Neural progenitor cell (in vitro differentiated cells): ENCODE measurements around the gene CEP55. TPM values are rescaled to one million over a fixed set of nuclear protein-coding genes. Genes with fewer than 3 reads are reported as not detected.

ENCODE experiments used
- DNase-seq: peaks from one replicate; pipeline ENCODE4 v3.0.0-alpha.2; 2016; ENCODE audit warnings: low spot score
- H2AFZ ChIP-seq: fragments of 200-600 bp; sonication (generic); replicated peaks from 2 replicates; pipeline ENCODE4 v1.6.1; 2016; ENCODE audit warnings: antibody characterized with exemption
- H3F3A ChIP-seq: fragments of 200-600 bp; sonication (generic); 2 replicates; pipeline ENCODE4 v1.6.1; 2016; ENCODE audit warnings: antibody characterized with exemption, low read depth
- H3K27ac ChIP-seq: fragments of 200-600 bp; sonication (generic); 2 replicates; pipeline ENCODE4 v1.5.1; 2016; ENCODE audit warnings: mild to moderate bottlenecking
- H3K27me3 ChIP-seq: fragments of 200-600 bp; sonication (generic); 2 replicates; pipeline ENCODE4 v1.6.1; 2016; ENCODE audit warnings: mild to moderate bottlenecking, moderate library complexity
- H3K36me3 ChIP-seq: fragments of 200-600 bp; sonication (generic); 2 replicates; pipeline ENCODE4 v1.5.1; 2016
- H3K4me1 ChIP-seq: fragments of 200-600 bp; sonication (generic); 2 replicates; pipeline ENCODE4 v1.6.1; 2016; ENCODE audit warnings: mixed run types
- H3K4me2 ChIP-seq: fragments of 200-600 bp; sonication (generic); 2 replicates; pipeline ENCODE4 v1.6.1; 2016
- H3K4me3 ChIP-seq: fragments of 200-600 bp; sonication (generic); 2 replicates; pipeline ENCODE4 v1.5.1; 2016
- H3K79me2 ChIP-seq: fragments of 200-600 bp; sonication (generic); 2 replicates; pipeline ENCODE4 v1.6.1; 2016; ENCODE audit warnings: low read depth
- H3K9ac ChIP-seq: fragments of 200-600 bp; sonication (generic); 2 replicates; pipeline ENCODE4 v1.6.1; 2016
- H3K9me3 ChIP-seq: fragments of 200-600 bp; sonication (generic); 2 replicates; pipeline ENCODE4 v1.5.1; 2016; ENCODE audit warnings: low read depth
- H4K20me1 ChIP-seq: fragments of 200-600 bp; sonication (generic); 2 replicates; pipeline ENCODE4 v1.6.1; 2016; ENCODE audit warnings: low read depth
- H3K27ac Mint-ChIP-seq: 3 replicates; pipeline ENCODE4 v1.8.0; 2021; ENCODE audit warnings: mixed read lengths
- H3K27me3 Mint-ChIP-seq: 2 replicates; pipeline ENCODE4 v1.8.0; 2022; ENCODE audit warnings: low read depth, mild to moderate bottlenecking, inconsistent platforms, moderate library complexity, mixed read lengths; ENCODE audit not compliant: insufficient read depth
- H3K36me3 Mint-ChIP-seq: 3 replicates; pipeline ENCODE4 v1.8.0; 2021; ENCODE audit warnings: mixed read lengths
- H3K4me1 Mint-ChIP-seq: 3 replicates; pipeline ENCODE4 v1.8.0; 2021; ENCODE audit warnings: mixed read lengths
- H3K4me3 Mint-ChIP-seq: 3 replicates; pipeline ENCODE4 v1.8.0; 2021; ENCODE audit warnings: mild to moderate bottlenecking, moderate library complexity, mixed read lengths
- H3K9me3 Mint-ChIP-seq: 3 replicates; pipeline ENCODE4 v1.8.0; 2020; ENCODE audit warnings: mixed read lengths
- EZH2 ChIP-seq: fragments of 200-600 bp; sonication (generic); IDR thresholded peaks from 2 replicates; pipeline ENCODE4 v1.6.1; 2017; ENCODE audit warnings: antibody characterized with exemption, mild to moderate bottlenecking, moderate library complexity
- EZH2phosphoT487 ChIP-seq: fragments of 200-600 bp; sonication (generic); IDR thresholded peaks from 2 replicates; pipeline ENCODE4 v1.6.1; 2017; ENCODE audit warnings: antibody characterized with exemption
- total RNA-seq: library from RNA; depleted of rRNA; stranded (reverse); fragments of >200 nt; gene quantifications from 2 replicates; pipeline ENCODE4 v1.2.3, GENCODE V29; 2015; ENCODE audit warnings: low replicate concordance
- TF ChIP-seq, protein P1 (sequence below): fragments of 200-600 bp; sonication (generic); IDR thresholded peaks from 2 replicates; pipeline ENCODE4 v1.5.1; 2017; ENCODE audit warnings: antibody characterized with exemption, mild to moderate bottlenecking

Gene CEP55
- total RNA-seq, 1 donor from 2014 or later: 57.7 TPM

DNA sequence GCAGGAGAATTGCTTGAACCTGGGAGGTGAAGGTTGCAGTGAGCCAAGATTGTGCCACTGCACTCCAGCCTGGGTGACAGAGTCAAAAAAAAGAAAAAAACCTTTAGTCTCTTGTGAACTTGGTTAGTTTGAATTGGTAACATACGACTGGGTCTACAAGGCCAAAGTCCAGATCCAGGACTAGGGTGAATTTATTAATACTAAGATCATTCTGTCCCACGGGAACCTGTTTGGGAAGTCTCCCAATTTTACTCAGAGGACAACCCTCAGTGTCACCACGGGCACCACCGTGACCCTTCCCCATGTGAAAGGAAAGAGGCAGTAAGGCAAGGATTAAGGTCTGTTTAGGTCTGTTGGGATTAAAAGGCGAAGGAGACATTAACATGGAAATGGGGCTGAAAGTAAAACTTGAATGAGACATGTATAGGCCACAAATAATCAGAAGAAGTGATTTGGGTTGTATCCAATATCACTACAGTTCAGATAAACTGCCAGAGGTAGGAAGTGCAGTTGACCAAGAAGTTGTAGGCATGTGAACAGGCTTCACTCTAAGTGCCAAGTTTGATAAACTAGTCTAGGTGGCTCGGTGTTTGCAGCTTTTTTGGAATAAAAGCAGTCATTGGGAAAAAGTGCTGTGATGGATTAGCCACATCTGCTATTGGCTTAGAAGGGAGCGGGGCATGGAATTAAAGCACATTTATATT, 45.0 kb upstream of the CEP55 start:
- Histone ChIP-seq H3K4me2 (no peak overlapping the region), H3K4me1 (peaks cover 7% of the 10 kb centered on the region), H3F3A (peaks cover under 1% of the 10 kb centered on the region), H3K27me3 (no peaks in the 10 kb centered on the region), H4K20me1 (no peaks in the 10 kb centered on the region), H3K9ac (no peak overlapping the region), H3K4me3 (no peak overlapping the region), H3K79me2 (no peaks in the 10 kb centered on the region), H2AFZ (no peak overlapping the region), H3K36me3 (no peaks in the 10 kb centered on the region), H3K27ac (no peak overlapping the region), H3K9me3 (no peaks in the 10 kb centered on the region)
- TF ChIP-seq EZH2phosphoT487 (no peak), EZH2 (no peak)
- TF ChIP-seq, protein P1, sequence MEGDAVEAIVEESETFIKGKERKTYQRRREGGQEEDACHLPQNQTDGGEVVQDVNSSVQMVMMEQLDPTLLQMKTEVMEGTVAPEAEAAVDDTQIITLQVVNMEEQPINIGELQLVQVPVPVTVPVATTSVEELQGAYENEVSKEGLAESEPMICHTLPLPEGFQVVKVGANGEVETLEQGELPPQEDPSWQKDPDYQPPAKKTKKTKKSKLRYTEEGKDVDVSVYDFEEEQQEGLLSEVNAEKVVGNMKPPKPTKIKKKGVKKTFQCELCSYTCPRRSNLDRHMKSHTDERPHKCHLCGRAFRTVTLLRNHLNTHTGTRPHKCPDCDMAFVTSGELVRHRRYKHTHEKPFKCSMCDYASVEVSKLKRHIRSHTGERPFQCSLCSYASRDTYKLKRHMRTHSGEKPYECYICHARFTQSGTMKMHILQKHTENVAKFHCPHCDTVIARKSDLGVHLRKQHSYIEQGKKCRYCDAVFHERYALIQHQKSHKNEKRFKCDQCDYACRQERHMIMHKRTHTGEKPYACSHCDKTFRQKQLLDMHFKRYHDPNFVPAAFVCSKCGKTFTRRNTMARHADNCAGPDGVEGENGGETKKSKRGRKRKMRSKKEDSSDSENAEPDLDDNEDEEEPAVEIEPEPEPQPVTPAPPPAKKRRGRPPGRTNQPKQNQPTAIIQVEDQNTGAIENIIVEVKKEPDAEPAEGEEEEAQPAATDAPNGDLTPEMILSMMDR: no peak
- Mint-ChIP-seq H3K27ac (no peak overlapping the region), H3K9me3 (no peaks in the 10 kb centered on the region), H3K4me1 (peaks cover 29% of the 10 kb centered on the region), H3K4me3 (no peak overlapping the region), H3K36me3 (peaks cover 4% of the 10 kb centered on the region), H3K27me3 (peaks cover 2% of the 10 kb centered on the region)
- DNase-seq: no peak

DNA sequence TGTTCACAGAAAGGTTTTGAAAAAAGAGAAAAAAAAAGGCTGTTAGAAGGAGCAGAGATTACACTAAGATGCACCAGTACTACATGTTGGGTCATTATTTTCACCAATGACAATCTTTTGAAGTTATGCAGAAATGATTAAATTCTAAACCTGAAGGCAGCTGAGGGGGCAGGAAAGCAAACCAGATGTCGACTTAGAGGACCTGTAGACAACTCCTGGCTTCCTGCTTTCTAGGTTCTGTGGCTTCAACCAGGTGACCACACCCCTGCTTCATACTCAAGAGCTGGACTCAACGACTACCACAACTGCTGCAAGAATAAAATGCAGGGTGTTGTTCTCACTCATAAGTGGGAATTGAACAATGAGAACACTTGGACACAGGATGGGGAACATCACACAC, 44.3 kb upstream of the CEP55 start:
- H3F3A ChIP-seq: no peaks in the 10 kb centered on the region
- Mint-ChIP-seq H3K9me3 (no peaks in the 10 kb centered on the region), H3K4me3 (no peak overlapping the region), H3K36me3 (peaks cover 7% of the 10 kb centered on the region), H3K27me3 (peaks cover 1% of the 10 kb centered on the region), H3K4me1 (peaks cover 29% of the 10 kb centered on the region), H3K27ac (no peak overlapping the region)
- no peaks in the 10 kb centered on the region for H3K79me2 ChIP-seq
- H3K36me3 ChIP-seq: no peaks in the 10 kb centered on the region
- no peak overlapping the region for H2AFZ ChIP-seq
- DNase-seq: no peak
- H3K4me2 ChIP-seq: no peak overlapping the region
- no peak overlapping the region for H3K4me3 ChIP-seq
- H4K20me1 ChIP-seq: no peaks in the 10 kb centered on the region
- H3K9ac ChIP-seq: no peak overlapping the region
- peaks cover 7% of the 10 kb centered on the region for H3K4me1 ChIP-seq
- TF ChIP-seq EZH2 (no peak), EZH2phosphoT487 (no peak)
- TF ChIP-seq, protein P1: no peak
- H3K27me3 ChIP-seq: no peaks in the 10 kb centered on the region
- no peak overlapping the region for H3K27ac ChIP-seq
- H3K9me3 ChIP-seq: no peaks in the 10 kb centered on the region

DNA sequence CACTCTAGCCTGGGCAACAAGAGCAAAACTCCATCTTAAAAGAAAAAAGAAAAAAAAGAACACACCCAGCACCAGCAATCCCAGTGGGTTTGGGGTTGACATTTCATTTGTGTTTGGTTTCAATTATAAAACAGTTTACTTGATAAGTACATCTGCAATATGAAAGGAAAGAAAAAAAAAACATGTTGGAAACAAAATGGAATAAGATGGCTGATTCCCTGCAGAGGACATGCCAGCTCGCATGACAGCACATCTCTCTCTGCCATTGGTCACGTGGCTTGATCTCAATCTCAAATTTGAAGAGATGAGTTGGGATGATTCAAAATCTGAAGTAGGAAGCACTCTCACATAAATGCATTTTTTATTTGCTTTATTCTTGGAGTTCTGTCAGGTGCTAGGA, 42.3 kb upstream of the CEP55 start:
- H3K27ac ChIP-seq: no peak overlapping the region
- H3K9me3 Mint-ChIP-seq: no peaks in the 10 kb centered on the region
- no peaks in the 10 kb centered on the region for H3K9me3 ChIP-seq

More for the DNA sequence above, 42.3 kb upstream of the CEP55 start:
- no peaks in the 10 kb centered on the region for H4K20me1 ChIP-seq
- DNase-seq: no peak
- H3K4me1 ChIP-seq: peaks cover 7% of the 10 kb centered on the region
- H3K4me3 ChIP-seq: no peak overlapping the region
- Mint-ChIP-seq H3K27ac (no peak overlapping the region), H3K4me1 (peaks cover 33% of the 10 kb centered on the region), H3K36me3 (peaks cover 7% of the 10 kb centered on the region), H3K4me3 (no peak overlapping the region), H3K27me3 (no peaks in the 10 kb centered on the region)
- no peaks in the 10 kb centered on the region for H3K79me2 ChIP-seq
- H3K4me2 ChIP-seq: no peak overlapping the region
- H3F3A ChIP-seq: no peaks in the 10 kb centered on the region
- H3K27me3 ChIP-seq: no peaks in the 10 kb centered on the region
- no peaks in the 10 kb centered on the region for H3K36me3 ChIP-seq
- no peak overlapping the region for H2AFZ ChIP-seq
- TF ChIP-seq EZH2: no peak
- TF ChIP-seq, protein P1: no peak
- no peak for TF ChIP-seq EZH2phosphoT487
- no peak overlapping the region for H3K9ac ChIP-seq
